ENCODE results near the gene TNFRSF1A.
"Not testable (repeated sequence)": the region's sequence is repeated elsewhere in the genome, so short reads cannot be mapped to it uniquely, and the experiment has no call there.

Gene TNFRSF1A

GRCh38 chr12:6301721-6302120, 40.2 kb downstream of the TNFRSF1A start:
- TF ChIP-seq, protein P1, sequence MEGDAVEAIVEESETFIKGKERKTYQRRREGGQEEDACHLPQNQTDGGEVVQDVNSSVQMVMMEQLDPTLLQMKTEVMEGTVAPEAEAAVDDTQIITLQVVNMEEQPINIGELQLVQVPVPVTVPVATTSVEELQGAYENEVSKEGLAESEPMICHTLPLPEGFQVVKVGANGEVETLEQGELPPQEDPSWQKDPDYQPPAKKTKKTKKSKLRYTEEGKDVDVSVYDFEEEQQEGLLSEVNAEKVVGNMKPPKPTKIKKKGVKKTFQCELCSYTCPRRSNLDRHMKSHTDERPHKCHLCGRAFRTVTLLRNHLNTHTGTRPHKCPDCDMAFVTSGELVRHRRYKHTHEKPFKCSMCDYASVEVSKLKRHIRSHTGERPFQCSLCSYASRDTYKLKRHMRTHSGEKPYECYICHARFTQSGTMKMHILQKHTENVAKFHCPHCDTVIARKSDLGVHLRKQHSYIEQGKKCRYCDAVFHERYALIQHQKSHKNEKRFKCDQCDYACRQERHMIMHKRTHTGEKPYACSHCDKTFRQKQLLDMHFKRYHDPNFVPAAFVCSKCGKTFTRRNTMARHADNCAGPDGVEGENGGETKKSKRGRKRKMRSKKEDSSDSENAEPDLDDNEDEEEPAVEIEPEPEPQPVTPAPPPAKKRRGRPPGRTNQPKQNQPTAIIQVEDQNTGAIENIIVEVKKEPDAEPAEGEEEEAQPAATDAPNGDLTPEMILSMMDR (IDR thresholded peaks at IDR 0.05; ENCODE audit: low read depth, low read length), result no peak
- DNase-seq (ENCODE audit: extremely low read depth, low read depth), result no peak

DNA sequence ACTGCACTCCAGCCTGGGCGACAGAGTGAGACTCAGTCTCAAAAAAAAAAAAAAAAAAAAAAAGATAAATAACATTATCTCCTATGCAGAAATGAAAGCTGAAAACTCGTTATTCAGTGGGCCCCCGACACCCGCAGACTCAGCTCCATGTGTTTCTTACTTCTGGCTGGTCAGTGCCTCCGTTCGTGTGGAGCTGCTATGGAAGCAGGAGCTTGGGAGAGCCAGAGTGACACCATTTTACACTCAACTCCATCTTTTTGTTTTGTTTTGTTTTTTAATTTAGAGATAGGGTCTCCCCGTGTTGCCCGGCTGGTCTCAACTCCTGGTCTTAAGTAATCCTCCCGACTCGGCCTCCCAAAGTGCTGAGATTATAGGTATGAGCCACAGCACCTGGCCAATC, 44.7 kb downstream of the TNFRSF1A start:
- TF ChIP-seq, protein P1 (IDR thresholded peaks at IDR 0.05; ENCODE audit: low read depth, low read length), result no peak
- no peak for DNase-seq (ENCODE audit: extremely low read depth, low read depth)

GRCh38 chr12:6295094-6295811, 46.6 kb downstream of the TNFRSF1A start:
- peak; percentile 72 for DNase-seq (ENCODE audit: extremely low read depth, low read depth)
- TF ChIP-seq, protein P1 (IDR thresholded peaks at IDR 0.05; ENCODE audit: low read depth, low read length), result no peak

GRCh38 chr12:6294156-6295093, 47.5 kb downstream of the TNFRSF1A start:
- TF ChIP-seq, protein P1 (IDR thresholded peaks at IDR 0.05; ENCODE audit: low read depth, low read length), result no peak
- no peak for DNase-seq (ENCODE audit: extremely low read depth, low read depth)

DNA sequence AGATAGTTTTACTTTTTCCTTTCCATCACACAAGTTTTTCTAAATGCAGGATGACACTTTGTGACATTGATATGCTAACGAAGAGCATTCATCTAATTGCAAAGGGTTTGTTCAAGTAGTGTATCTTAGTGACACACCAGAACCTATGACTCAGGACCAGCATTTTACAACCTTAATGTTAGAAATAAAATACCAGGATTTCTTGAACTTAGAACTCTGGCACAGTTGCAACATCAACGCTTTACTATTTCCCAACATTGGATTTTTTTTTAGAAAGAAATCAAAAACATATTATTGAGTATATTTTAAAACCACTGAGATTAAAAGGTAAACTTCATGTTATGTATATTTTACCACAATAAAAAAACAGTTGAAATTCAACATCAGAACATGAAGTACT, 49.3 kb downstream of the TNFRSF1A start:
- peak; percentile 57 for DNase-seq (ENCODE audit: extremely low read depth, low read depth)

DNA sequence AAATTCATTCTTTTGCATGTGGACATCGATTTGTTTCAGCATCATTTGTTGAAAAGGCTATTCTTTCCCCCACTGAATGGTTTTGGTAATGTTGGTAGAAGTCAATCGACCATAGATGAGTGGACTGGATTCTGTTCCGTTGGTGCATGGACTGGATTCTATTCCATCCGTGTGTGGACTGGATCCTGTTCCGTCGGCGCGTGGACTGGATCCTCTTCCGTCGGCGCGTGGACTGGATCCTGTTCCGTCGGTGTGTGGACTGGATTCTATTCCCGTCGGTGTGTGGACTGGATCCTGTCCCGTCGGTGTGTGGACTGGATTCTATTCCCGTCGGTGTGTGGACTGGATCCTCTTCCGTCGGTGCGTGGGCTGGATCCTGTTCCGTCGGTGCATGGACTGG, 52.0 kb downstream of the TNFRSF1A start:
- not testable (repeated sequence) for DNase-seq (ENCODE audit: extremely low read depth, low read depth)

More for the DNA sequence above, 49.3 kb downstream of the TNFRSF1A start:
- TF ChIP-seq, protein P1 (IDR thresholded peaks at IDR 0.05; ENCODE audit: low read depth, low read length), result no peak

DNA sequence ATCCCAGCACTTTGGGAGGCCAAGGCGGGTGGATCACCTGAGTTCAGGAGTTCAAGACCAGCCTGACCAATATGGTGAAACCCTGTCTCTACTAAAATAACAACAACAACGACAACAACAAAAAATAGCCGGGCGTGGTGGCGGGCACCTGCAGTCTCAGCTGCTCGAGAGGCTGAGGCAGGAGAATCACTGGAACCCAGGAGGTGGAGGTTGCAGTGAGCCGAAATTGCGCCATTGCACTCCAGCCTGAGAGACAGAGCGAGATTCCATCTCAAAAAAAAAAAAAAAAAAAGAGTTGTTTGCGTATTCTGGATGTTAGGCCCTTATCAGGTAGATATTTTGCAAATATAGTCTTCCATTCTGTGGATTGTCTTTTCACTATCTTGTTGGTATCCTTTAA, 52.8 kb downstream of the TNFRSF1A start:
- DNase-seq (ENCODE audit: extremely low read depth, low read depth), result not testable (repeated sequence)

GRCh38 chr12:6288235-6288634, 53.6 kb downstream of the TNFRSF1A start:
- no peak for DNase-seq (ENCODE audit: extremely low read depth, low read depth)
- TF ChIP-seq, protein P1 (IDR thresholded peaks at IDR 0.05; ENCODE audit: low read depth, low read length), result no peak

Measured in AG09319 (cell line).